T-helper 1 cell treated with Interleukin-12 subunit alpha and Interleukin-12 subunit beta and Interleukin-4 antibody, amounts not matched to agents 30 μg/mL and 1 μg/mL, for 36 hours (primary cell): ENCODE results near the gene ATG101.
A peak's percentile ranks its signal among the peaks of the same experiment; 100 is the strongest.

Experiments used
- H3K27ac Mint-ChIP-seq: one replicate; pipeline ENCODE4 v1.8.0; 2021; ENCODE audit warnings: mild to moderate bottlenecking, mixed read lengths
- H3K27me3 Mint-ChIP-seq: one replicate; pipeline ENCODE4 v1.8.0; 2021; ENCODE audit warnings: low read depth, mixed read lengths
- H3K36me3 Mint-ChIP-seq: one replicate; pipeline ENCODE4 v1.8.0; 2021; ENCODE audit warnings: low read depth, mixed read lengths
- H3K4me1 Mint-ChIP-seq: one replicate; pipeline ENCODE4 v1.8.0; 2021; ENCODE audit warnings: low read depth, mixed read lengths
- H3K4me3 Mint-ChIP-seq: one replicate; pipeline ENCODE4 v1.8.0; 2021; ENCODE audit warnings: mild to moderate bottlenecking, moderate library complexity, mixed read lengths
- H3K9me3 Mint-ChIP-seq: one replicate; pipeline ENCODE4 v1.8.0; 2021; ENCODE audit warnings: mixed read lengths

The ATG101 gene

GRCh38 chr12:52059582-52060497 lies 9.9 kb upstream of the ATG101 start:
- Mint-ChIP-seq H3K9me3 (no peaks in the 10 kb centered on the region), H3K4me3 (no peak overlapping the region), H3K27me3 (no peaks in the 10 kb centered on the region), H3K4me1 (no peaks in the 10 kb centered on the region), H3K27ac (peak overlapping the region; percentile 6), H3K36me3 (no peaks in the 10 kb centered on the region)

GRCh38 chr12:52060498-52061177 lies 9.1 kb upstream of the ATG101 start:
- Mint-ChIP-seq H3K27me3 (peaks cover 5% of the 10 kb centered on the region), H3K27ac (no peak overlapping the region), H3K4me3 (no peak overlapping the region), H3K36me3 (no peaks in the 10 kb centered on the region), H3K9me3 (no peaks in the 10 kb centered on the region), H3K4me1 (no peaks in the 10 kb centered on the region)

GRCh38 chr12:52061470-52062166 lies 8.2 kb upstream of the ATG101 start:
- no peaks in the 10 kb centered on the region for H3K9me3 Mint-ChIP-seq
- H3K27ac Mint-ChIP-seq, result no peak overlapping the region
- no peaks in the 10 kb centered on the region for H3K4me1 Mint-ChIP-seq
- H3K27me3 Mint-ChIP-seq, result peaks cover 6% of the 10 kb centered on the region
- no peak overlapping the region for H3K4me3 Mint-ChIP-seq
- no peaks in the 10 kb centered on the region for H3K36me3 Mint-ChIP-seq

GRCh38 chr12:52062167-52063081 lies 7.4 kb upstream of the ATG101 start:
- no peaks in the 10 kb centered on the region for H3K9me3 Mint-ChIP-seq
- H3K4me1 Mint-ChIP-seq, result no peaks in the 10 kb centered on the region
- no peaks in the 10 kb centered on the region for H3K36me3 Mint-ChIP-seq
- no peak overlapping the region for H3K4me3 Mint-ChIP-seq
- no peak overlapping the region for H3K27ac Mint-ChIP-seq
- peaks cover 6% of the 10 kb centered on the region for H3K27me3 Mint-ChIP-seq

GRCh38 chr12:52063082-52063924 lies 6.5 kb upstream of the ATG101 start:
- H3K4me3 Mint-ChIP-seq, result no peak overlapping the region
- H3K9me3 Mint-ChIP-seq, result no peaks in the 10 kb centered on the region
- H3K27ac Mint-ChIP-seq, result no peak overlapping the region
- peaks cover 6% of the 10 kb centered on the region for H3K27me3 Mint-ChIP-seq
- H3K4me1 Mint-ChIP-seq, result no peaks in the 10 kb centered on the region
- H3K36me3 Mint-ChIP-seq, result no peaks in the 10 kb centered on the region

- no peaks in the 10 kb centered on the region for H3K9me3 Mint-ChIP-seq
- no peaks in the 10 kb centered on the region for H3K36me3 Mint-ChIP-seq
- peaks cover 6% of the 10 kb centered on the region for H3K27me3 Mint-ChIP-seq
- H3K27ac Mint-ChIP-seq, result no peak overlapping the region
- peaks cover 2% of the 10 kb centered on the region for H3K4me1 Mint-ChIP-seq
- no peak overlapping the region for H3K4me3 Mint-ChIP-seq
Observed at GRCh38 chr12:52063981-52064649, 5.7 kb upstream of the ATG101 start.

- Mint-ChIP-seq H3K36me3 (peaks cover 1% of the 10 kb centered on the region), H3K4me1 (peaks cover 20% of the 10 kb centered on the region), H3K4me3 (no peak overlapping the region), H3K27ac (no peak overlapping the region), H3K27me3 (peaks cover 6% of the 10 kb centered on the region), H3K9me3 (no peaks in the 10 kb centered on the region)
Observed at GRCh38 chr12:52066346-52067080, 3.3 kb upstream of the ATG101 start.

- H3K36me3 Mint-ChIP-seq, result peaks cover 4% of the 10 kb centered on the region
- H3K27ac Mint-ChIP-seq, result no peak overlapping the region
- H3K4me3 Mint-ChIP-seq, result no peak overlapping the region
- H3K27me3 Mint-ChIP-seq, result peaks cover 6% of the 10 kb centered on the region
- H3K4me1 Mint-ChIP-seq, result peaks cover 24% of the 10 kb centered on the region
- H3K9me3 Mint-ChIP-seq, result no peaks in the 10 kb centered on the region
Observed at GRCh38 chr12:52067081-52067374, 2.8 kb upstream of the ATG101 start.

GRCh38 chr12:52070185-52070925 lies 577 bp downstream of the ATG101 start:
- peaks cover 3% of the 10 kb centered on the region for H3K27me3 Mint-ChIP-seq
- peaks cover 42% of the 10 kb centered on the region for H3K4me1 Mint-ChIP-seq
- peak overlapping the region; percentile 90 for H3K4me3 Mint-ChIP-seq
- no peaks in the 10 kb centered on the region for H3K9me3 Mint-ChIP-seq
- peak overlapping the region; percentile 99 for H3K27ac Mint-ChIP-seq
- H3K36me3 Mint-ChIP-seq, result peaks cover 25% of the 10 kb centered on the region

- Mint-ChIP-seq H3K36me3 (peaks cover 34% of the 10 kb centered on the region), H3K4me1 (peaks cover 42% of the 10 kb centered on the region), H3K27me3 (no peaks in the 10 kb centered on the region), H3K9me3 (no peaks in the 10 kb centered on the region), H3K4me3 (no peak overlapping the region), H3K27ac (peak overlapping the region; percentile 7)
Observed at GRCh38 chr12:52073531-52074381, 4.0 kb downstream of the ATG101 start.

- no peak overlapping the region for H3K4me3 Mint-ChIP-seq
- peaks cover 37% of the 10 kb centered on the region for H3K4me1 Mint-ChIP-seq
- H3K27me3 Mint-ChIP-seq, result no peaks in the 10 kb centered on the region
- no peaks in the 10 kb centered on the region for H3K9me3 Mint-ChIP-seq
- no peak overlapping the region for H3K27ac Mint-ChIP-seq
- peaks cover 34% of the 10 kb centered on the region for H3K36me3 Mint-ChIP-seq
Observed at GRCh38 chr12:52074971-52075724, 5.4 kb downstream of the ATG101 start.
